ENCODE data around the gene TRIM14. TPM values are rescaled to one million over a fixed set of nuclear protein-coding genes. Genes with fewer than 3 reads are reported as not detected.
A peak's percentile ranks its signal among the peaks of the same experiment; 100 is the strongest.

Gene TRIM14
- total RNA-seq, 1 experiment from 2014 or later = 34.5 TPM

GRCh38 chr9:98144631-98145030, 25.6 kb upstream of the TRIM14 start:
- no peak for TF ChIP-seq CTCF (IDR thresholded peaks at IDR 0.05; ENCODE audit: insufficient read depth in 1 of 2, low read depth in 1 of 2, low read length in 1 of 2, severe bottlenecking in 1 of 2, unreplicated experiment in 1 of 2)
- Histone ChIP-seq H3K9me3 (no peaks in the 10 kb centered on the region), H3K4me1 (peaks cover 25% of the 10 kb centered on the region), H3K27me3 (replicated peaks; ENCODE audit: control insufficient read depth, insufficient read depth, low read length) (no peaks in the 10 kb centered on the region), H3K4me3 (ENCODE audit: low read depth, low read length) (no peak overlapping the region), H3K36me3 (ENCODE audit: control insufficient read depth, insufficient read depth, low read length) (peaks cover 1% of the 10 kb centered on the region; the same call in 1 of the 2 replicates)
- no peak overlapping the region for H3K4me3 Mint-ChIP-seq (ENCODE audit: unreplicated experiment)
- intact Hi-C loops (cut with micrococcal nuclease; ENCODE audit: unreplicated experiment) = no loop called here
- peaks cover 11% of the 10 kb centered on the region for H3K36me3 Mint-ChIP-seq (ENCODE audit: insufficient read depth, unreplicated experiment)
- CTCF ChIA-PET = no interaction called here
- POLR2A ChIA-PET = no interaction called here
- DNase-seq = no peak
- peaks cover 10% of the 10 kb centered on the region for H3K4me1 Mint-ChIP-seq (ENCODE audit: low read depth, unreplicated experiment)
- H3K27ac Mint-ChIP-seq (ENCODE audit: unreplicated experiment) = peak overlapping the region; percentile 4
- H3K9me3 Mint-ChIP-seq (ENCODE audit: unreplicated experiment) = no peaks in the 10 kb centered on the region
- BruUV-seq (replicated peaks) = no TSS peak
- no peaks in the 10 kb centered on the region for H3K27me3 Mint-ChIP-seq (ENCODE audit: insufficient read depth, unreplicated experiment)

GRCh38 chr9:98144076-98144475, 25.1 kb upstream of the TRIM14 start:
- H3K36me3 ChIP-seq (ENCODE audit: control insufficient read depth, insufficient read depth, low read length) = peaks cover 1% of the 10 kb centered on the region; the same call in 1 of the 2 replicates
- TF ChIP-seq CTCF (IDR thresholded peaks at IDR 0.05; ENCODE audit: insufficient read depth in 1 of 2, low read depth in 1 of 2, low read length in 1 of 2, severe bottlenecking in 1 of 2, unreplicated experiment in 1 of 2) = no peak
- no peak overlapping the region for H3K4me3 ChIP-seq (ENCODE audit: low read depth, low read length)
- no peaks in the 10 kb centered on the region for H3K9me3 ChIP-seq
- Mint-ChIP-seq H3K27me3 (ENCODE audit: insufficient read depth, unreplicated experiment) (no peaks in the 10 kb centered on the region), H3K4me3 (ENCODE audit: unreplicated experiment) (no peak overlapping the region), H3K4me1 (ENCODE audit: low read depth, unreplicated experiment) (peaks cover 10% of the 10 kb centered on the region), H3K9me3 (ENCODE audit: unreplicated experiment) (no peaks in the 10 kb centered on the region), H3K27ac (ENCODE audit: unreplicated experiment) (peak overlapping the region; percentile 4), H3K36me3 (ENCODE audit: insufficient read depth, unreplicated experiment) (peaks cover 11% of the 10 kb centered on the region)
- ChIA-PET POLR2A (no interaction called here), CTCF (no interaction called here)
- H3K27me3 ChIP-seq (replicated peaks; ENCODE audit: control insufficient read depth, insufficient read depth, low read length) = no peaks in the 10 kb centered on the region
- intact Hi-C loops (cut with micrococcal nuclease; ENCODE audit: unreplicated experiment) = no loop called here
- BruUV-seq (replicated peaks) = no TSS peak
- no peak for DNase-seq
- peaks cover 25% of the 10 kb centered on the region for H3K4me1 ChIP-seq

GRCh38 chr9:98142925-98143481, 24.0 kb upstream of the TRIM14 start:
- H3K27ac Mint-ChIP-seq (ENCODE audit: unreplicated experiment) = no peak overlapping the region
- H3K36me3 Mint-ChIP-seq (ENCODE audit: insufficient read depth, unreplicated experiment) = peaks cover 5% of the 10 kb centered on the region
- H3K9me3 Mint-ChIP-seq (ENCODE audit: unreplicated experiment) = no peaks in the 10 kb centered on the region
- intact Hi-C loops (cut with micrococcal nuclease; ENCODE audit: unreplicated experiment) = no loop called here
- no peak for DNase-seq
- Histone ChIP-seq H3K9me3 (no peaks in the 10 kb centered on the region), H3K36me3 (ENCODE audit: control insufficient read depth, insufficient read depth, low read length) (peaks cover 1% of the 10 kb centered on the region; the same call in 1 of the 2 replicates), H3K4me1 (peaks cover 25% of the 10 kb centered on the region), H3K27me3 (replicated peaks; ENCODE audit: control insufficient read depth, insufficient read depth, low read length) (no peaks in the 10 kb centered on the region), H3K4me3 (ENCODE audit: low read depth, low read length) (no peak overlapping the region)
- TF ChIP-seq CTCF (IDR thresholded peaks at IDR 0.05; ENCODE audit: insufficient read depth in 1 of 2, low read depth in 1 of 2, low read length in 1 of 2, severe bottlenecking in 1 of 2, unreplicated experiment in 1 of 2) = no peak
- ChIA-PET POLR2A (no interaction called here), CTCF (no interaction called here)
- H3K27me3 Mint-ChIP-seq (ENCODE audit: insufficient read depth, unreplicated experiment) = no peaks in the 10 kb centered on the region
- BruUV-seq (replicated peaks) = no TSS peak
- H3K4me1 Mint-ChIP-seq (ENCODE audit: low read depth, unreplicated experiment) = peaks cover 10% of the 10 kb centered on the region
- H3K4me3 Mint-ChIP-seq (ENCODE audit: unreplicated experiment) = no peak overlapping the region

Measured in Caco-2 (cell line).